ENCODE results near the gene SIX2.

Gene SIX2

DNA sequence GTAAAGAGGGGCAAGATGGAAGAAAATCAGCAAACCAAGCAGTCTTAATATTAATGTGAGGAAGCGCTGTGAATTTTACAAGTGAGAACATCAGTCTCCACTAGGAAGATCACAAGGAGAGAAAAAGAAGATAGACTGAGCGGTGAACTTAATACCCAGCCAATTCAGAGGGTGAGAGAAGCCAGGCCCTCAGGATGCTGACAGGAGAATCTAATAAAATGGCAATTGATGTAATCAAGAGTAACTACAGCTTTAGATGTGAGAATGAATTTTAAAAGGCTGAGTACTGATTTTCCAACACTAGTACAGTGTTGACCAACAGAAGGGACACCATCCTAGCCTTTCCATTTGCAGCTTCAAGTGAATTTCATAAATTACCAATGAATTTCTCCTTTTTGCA is 35.7 kb upstream of the SIX2 start:
- H3K36me3 ChIP-seq (ENCODE audit: control insufficient read depth in 1 of 2, insufficient read depth in 2 of 2, low read depth in 1 of 2, low read length in 2 of 2), result no peaks in the 10 kb centered on the region
- WGBS, result 88% methylated on average over 2 of the region's 2 CpGs
- no peak overlapping the region for H2BK15ac ChIP-seq (ENCODE audit: low read depth, poor library complexity, severe bottlenecking)
- H2BK120ac ChIP-seq (ENCODE audit: low read depth, low read length), result no peak overlapping the region
- H3K9me3 ChIP-seq (ENCODE audit: control insufficient read depth, low read length), result no peaks in the 10 kb centered on the region
- no peak overlapping the region for H3K4me3 ChIP-seq (ENCODE audit: insufficient read depth in 1 of 2, low read depth in 1 of 2, low read length in 2 of 2)
- H3K23ac ChIP-seq (ENCODE audit: low read length in 2 of 2), result no peak overlapping the region
- no peak overlapping the region for H3K14ac ChIP-seq (ENCODE audit: low read length in 2 of 2)
- no peaks in the 10 kb centered on the region for H3K4me1 ChIP-seq (ENCODE audit: control insufficient read depth, insufficient read depth, low read depth, low read length)
- no peak overlapping the region for H2AFZ ChIP-seq (ENCODE audit: low read depth, low read length)
- no peak overlapping the region for H4K8ac ChIP-seq (ENCODE audit: low read length)
- H3K79me1 ChIP-seq (replicated peaks; ENCODE audit: low read length, poor library complexity, severe bottlenecking), result no peaks in the 10 kb centered on the region
- DNase-seq, result no peak
- H3K27ac ChIP-seq (ENCODE audit: low read length, poor library complexity, severe bottlenecking), result no peak overlapping the region
- H2BK5ac ChIP-seq (ENCODE audit: low read depth, low read length, poor library complexity, severe bottlenecking), result no peak overlapping the region
- no peak overlapping the region for H2AK5ac ChIP-seq (ENCODE audit: low read length, severe bottlenecking)
- H4K91ac ChIP-seq (ENCODE audit: low read length), result no peak overlapping the region
- H3K4ac ChIP-seq (ENCODE audit: low read depth in 1 of 2, low read length in 2 of 2), result no peak overlapping the region
- H3K18ac ChIP-seq (ENCODE audit: low read depth in 1 of 2, low read length in 2 of 2), result no peak overlapping the region
- H2BK12ac ChIP-seq (ENCODE audit: low read length in 2 of 2), result no peak overlapping the region
- no peak overlapping the region for H3K9ac ChIP-seq (ENCODE audit: low read length)
- no peak overlapping the region for H3K4me2 ChIP-seq (ENCODE audit: low read length, poor library complexity, severe bottlenecking)
- H3K27me3 ChIP-seq (ENCODE audit: control insufficient read depth in 1 of 2, insufficient read depth in 1 of 2, low read length in 2 of 2), result peaks cover 0 to 44% of the 10 kb centered on the region in 2 experiments

DNA sequence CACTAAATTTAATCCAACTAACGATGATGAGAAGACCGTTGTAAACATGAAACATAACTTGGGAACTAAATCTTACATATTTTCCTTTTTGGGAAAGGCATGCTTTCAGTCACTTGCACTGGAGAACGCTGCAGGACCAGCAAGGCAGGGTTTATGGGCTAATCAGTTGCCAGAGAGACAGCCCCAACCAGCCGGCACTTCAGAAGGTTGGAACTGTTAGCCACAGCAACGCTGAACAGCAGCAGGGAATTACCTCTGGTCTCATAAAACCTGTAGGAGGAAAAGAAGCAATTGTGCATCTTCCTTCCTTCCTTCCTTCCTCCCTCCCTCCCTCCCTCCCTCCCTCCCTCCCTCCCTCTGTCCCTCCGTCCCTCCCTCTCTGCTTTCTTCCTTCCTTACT is 33.9 kb upstream of the SIX2 start:
- 48% methylated on average over 6 of the region's 6 CpGs for WGBS
- no peaks in the 10 kb centered on the region for H3K4me1 ChIP-seq (ENCODE audit: control insufficient read depth, insufficient read depth, low read depth, low read length)
- H3K14ac ChIP-seq (ENCODE audit: low read length in 2 of 2), result no peak overlapping the region
- H4K91ac ChIP-seq (ENCODE audit: low read length), result no peak overlapping the region
- H3K18ac ChIP-seq (ENCODE audit: low read depth in 1 of 2, low read length in 2 of 2), result no peak overlapping the region
- no peak overlapping the region for H4K8ac ChIP-seq (ENCODE audit: low read length)
- no peak overlapping the region for H3K23ac ChIP-seq (ENCODE audit: low read length in 2 of 2)
- H3K4me3 ChIP-seq (ENCODE audit: insufficient read depth in 1 of 2, low read depth in 1 of 2, low read length in 2 of 2), result no peak overlapping the region
- no peak for DNase-seq
- H3K36me3 ChIP-seq (ENCODE audit: control insufficient read depth in 1 of 2, insufficient read depth in 2 of 2, low read depth in 1 of 2, low read length in 2 of 2), result no peaks in the 10 kb centered on the region
- no peak overlapping the region for H2AK5ac ChIP-seq (ENCODE audit: low read length, severe bottlenecking)
- H3K4me2 ChIP-seq (ENCODE audit: low read length, poor library complexity, severe bottlenecking), result no peak overlapping the region
- no peak overlapping the region for H3K27ac ChIP-seq (ENCODE audit: low read length, poor library complexity, severe bottlenecking)
- no peaks in the 10 kb centered on the region for H3K79me1 ChIP-seq (replicated peaks; ENCODE audit: low read length, poor library complexity, severe bottlenecking)
- no peak overlapping the region for H3K9ac ChIP-seq (ENCODE audit: low read length)
- peaks cover 0 to 44% of the 10 kb centered on the region in 2 experiments for H3K27me3 ChIP-seq (ENCODE audit: control insufficient read depth in 1 of 2, insufficient read depth in 1 of 2, low read length in 2 of 2)
- H2AFZ ChIP-seq (ENCODE audit: low read depth, low read length), result no peak overlapping the region
- H2BK15ac ChIP-seq (ENCODE audit: low read depth, poor library complexity, severe bottlenecking), result no peak overlapping the region
- no peak overlapping the region for H2BK120ac ChIP-seq (ENCODE audit: low read depth, low read length)
- no peak overlapping the region for H3K4ac ChIP-seq (ENCODE audit: low read depth in 1 of 2, low read length in 2 of 2)
- no peaks in the 10 kb centered on the region for H3K9me3 ChIP-seq (ENCODE audit: control insufficient read depth, low read length)
- no peak overlapping the region for H2BK5ac ChIP-seq (ENCODE audit: low read depth, low read length, poor library complexity, severe bottlenecking)
- no peak overlapping the region for H2BK12ac ChIP-seq (ENCODE audit: low read length in 2 of 2)

DNA sequence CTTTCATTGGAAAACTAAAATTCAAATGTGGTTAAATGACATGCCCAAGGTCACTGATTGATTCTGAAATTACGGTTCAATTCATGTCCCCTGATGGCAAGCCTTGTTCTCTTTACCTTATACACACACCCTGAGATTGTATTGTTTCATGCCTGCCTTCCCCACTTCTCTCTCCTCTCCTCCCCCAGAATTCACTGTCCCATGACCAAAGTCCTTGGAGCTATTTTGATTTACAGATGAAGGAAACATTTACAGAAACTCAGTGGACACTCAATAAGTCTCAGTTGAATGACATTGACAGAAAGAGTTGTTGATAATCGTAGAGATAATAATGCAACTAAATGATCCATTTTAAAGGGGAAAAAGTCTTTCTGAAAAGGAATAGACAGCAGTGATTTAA is 33.1 kb upstream of the SIX2 start:
- H3K79me1 ChIP-seq (replicated peaks; ENCODE audit: low read length, poor library complexity, severe bottlenecking), result no peaks in the 10 kb centered on the region
- H2BK120ac ChIP-seq (ENCODE audit: low read depth, low read length), result no peak overlapping the region
- H3K36me3 ChIP-seq (ENCODE audit: control insufficient read depth in 1 of 2, insufficient read depth in 2 of 2, low read depth in 1 of 2, low read length in 2 of 2), result no peaks in the 10 kb centered on the region
- no peak overlapping the region for H3K9ac ChIP-seq (ENCODE audit: low read length)
- H3K18ac ChIP-seq (ENCODE audit: low read depth in 1 of 2, low read length in 2 of 2), result no peak overlapping the region
- H3K9me3 ChIP-seq (ENCODE audit: control insufficient read depth, low read length), result no peaks in the 10 kb centered on the region
- DNase-seq, result no peak
- no peak overlapping the region for H4K91ac ChIP-seq (ENCODE audit: low read length)
- peaks cover 0 to 44% of the 10 kb centered on the region in 2 experiments for H3K27me3 ChIP-seq (ENCODE audit: control insufficient read depth in 1 of 2, insufficient read depth in 1 of 2, low read length in 2 of 2)
- H2AFZ ChIP-seq (ENCODE audit: low read depth, low read length), result no peak overlapping the region
- no peaks in the 10 kb centered on the region for H3K4me1 ChIP-seq (ENCODE audit: control insufficient read depth, insufficient read depth, low read depth, low read length)
- H3K27ac ChIP-seq (ENCODE audit: low read length, poor library complexity, severe bottlenecking), result no peak overlapping the region
- H3K4me2 ChIP-seq (ENCODE audit: low read length, poor library complexity, severe bottlenecking), result no peak overlapping the region
- no peak overlapping the region for H2BK5ac ChIP-seq (ENCODE audit: low read depth, low read length, poor library complexity, severe bottlenecking)
- WGBS, result 97% methylated on average over 2 of the region's 2 CpGs
- no peak overlapping the region for H3K23ac ChIP-seq (ENCODE audit: low read length in 2 of 2)
- H2BK15ac ChIP-seq (ENCODE audit: low read depth, poor library complexity, severe bottlenecking), result no peak overlapping the region
- H2BK12ac ChIP-seq (ENCODE audit: low read length in 2 of 2), result no peak overlapping the region
- H3K14ac ChIP-seq (ENCODE audit: low read length in 2 of 2), result no peak overlapping the region
- H2AK5ac ChIP-seq (ENCODE audit: low read length, severe bottlenecking), result no peak overlapping the region
- no peak overlapping the region for H3K4me3 ChIP-seq (ENCODE audit: insufficient read depth in 1 of 2, low read depth in 1 of 2, low read length in 2 of 2)
- no peak overlapping the region for H4K8ac ChIP-seq (ENCODE audit: low read length)
- H3K4ac ChIP-seq (ENCODE audit: low read depth in 1 of 2, low read length in 2 of 2), result no peak overlapping the region

DNA sequence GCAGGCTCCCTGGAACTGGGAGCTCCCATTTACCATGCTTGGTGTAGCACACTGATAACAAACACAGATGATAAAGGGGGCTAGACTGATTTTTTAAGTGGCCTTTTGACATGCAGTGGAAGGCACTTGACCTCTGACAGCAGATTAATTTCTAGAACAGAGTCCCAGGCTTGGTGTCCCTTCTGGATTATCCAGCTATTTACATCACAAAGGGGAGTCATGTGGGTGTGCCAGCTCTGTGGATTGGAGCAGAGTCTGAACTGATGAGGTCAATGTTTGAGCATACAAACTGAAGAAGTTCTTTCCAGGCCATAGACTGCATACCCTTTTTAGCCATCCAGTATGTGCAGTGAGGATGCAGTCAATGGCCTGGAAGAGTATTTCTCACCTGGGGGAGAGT is 31.5 kb upstream of the SIX2 start:
- no peak overlapping the region for H3K18ac ChIP-seq (ENCODE audit: low read depth in 1 of 2, low read length in 2 of 2)
- no peak overlapping the region for H4K91ac ChIP-seq (ENCODE audit: low read length)
- no peak overlapping the region for H3K27ac ChIP-seq (ENCODE audit: low read length, poor library complexity, severe bottlenecking)
- H3K79me1 ChIP-seq (replicated peaks; ENCODE audit: low read length, poor library complexity, severe bottlenecking), result no peaks in the 10 kb centered on the region
- H2BK15ac ChIP-seq (ENCODE audit: low read depth, poor library complexity, severe bottlenecking), result no peak overlapping the region
- H3K36me3 ChIP-seq (ENCODE audit: control insufficient read depth in 1 of 2, insufficient read depth in 2 of 2, low read depth in 1 of 2, low read length in 2 of 2), result no peaks in the 10 kb centered on the region
- H2BK12ac ChIP-seq (ENCODE audit: low read length in 2 of 2), result no peak overlapping the region
- no peak overlapping the region for H3K23ac ChIP-seq (ENCODE audit: low read length in 2 of 2)
- no peak for DNase-seq
- no peak overlapping the region for H3K4ac ChIP-seq (ENCODE audit: low read depth in 1 of 2, low read length in 2 of 2)
- H3K27me3 ChIP-seq (ENCODE audit: control insufficient read depth in 1 of 2, insufficient read depth in 1 of 2, low read length in 2 of 2), result peaks cover 0 to 44% of the 10 kb centered on the region in 2 experiments
- H3K9me3 ChIP-seq (ENCODE audit: control insufficient read depth, low read length), result no peaks in the 10 kb centered on the region
- H3K4me3 ChIP-seq (ENCODE audit: insufficient read depth in 1 of 2, low read depth in 1 of 2, low read length in 2 of 2), result no peak overlapping the region
- H2BK5ac ChIP-seq (ENCODE audit: low read depth, low read length, poor library complexity, severe bottlenecking), result no peak overlapping the region
- H3K4me2 ChIP-seq (ENCODE audit: low read length, poor library complexity, severe bottlenecking), result no peak overlapping the region
- H2AK5ac ChIP-seq (ENCODE audit: low read length, severe bottlenecking), result no peak overlapping the region
- no peak overlapping the region for H3K9ac ChIP-seq (ENCODE audit: low read length)
- H3K4me1 ChIP-seq (ENCODE audit: control insufficient read depth, insufficient read depth, low read depth, low read length), result no peaks in the 10 kb centered on the region
- no peak overlapping the region for H2BK120ac ChIP-seq (ENCODE audit: low read depth, low read length)
- H3K14ac ChIP-seq (ENCODE audit: low read length in 2 of 2), result no peak overlapping the region
- no peak overlapping the region for H4K8ac ChIP-seq (ENCODE audit: low read length)
- no peak overlapping the region for H2AFZ ChIP-seq (ENCODE audit: low read depth, low read length)

Data from mesenchymal stem cell (in vitro differentiated cells and primary cell).